H9 (cell line): ENCODE results near the gene PIM3. TPM values are rescaled to one million over a fixed set of nuclear protein-coding genes. Genes with fewer than 3 reads are reported as not detected.
A peak's percentile ranks its signal among the peaks of the same experiment; 100 is the strongest.

Experiments used
- DNase-seq: peaks from one replicate; pipeline ENCODE4 v3.0.0-alpha.2; 2017
- H2AFZ ChIP-seq: one replicate; pipeline ENCODE4 v1.6.1; 2013; ENCODE audit warnings: mild to moderate bottlenecking, low read length, control low read depth, moderate library complexity
- H2AK5ac ChIP-seq: 2 replicates; pipeline ENCODE4 v1.6.1; 2013; ENCODE audit warnings: low read length, control low read depth, mixed read lengths; ENCODE audit not compliant: insufficient read length
- H2BK120ac ChIP-seq: one replicate; pipeline ENCODE4 v1.6.1; 2013; ENCODE audit warnings: low read depth, mild to moderate bottlenecking, low read length, control low read depth, inconsistent platforms; ENCODE audit not compliant: poor library complexity, severe bottlenecking
- H2BK12ac ChIP-seq: 2 replicates; pipeline ENCODE4 v1.6.1; 2013; ENCODE audit warnings: low read length, control low read depth, mixed read lengths, low read depth; ENCODE audit not compliant: insufficient read length
- H2BK15ac ChIP-seq: 2 replicates; pipeline ENCODE4 v1.6.1; 2013; ENCODE audit warnings: low read depth, low read length, control low read depth
- H2BK20ac ChIP-seq: one replicate; pipeline ENCODE4 v1.6.1; 2013; ENCODE audit warnings: low read depth, mild to moderate bottlenecking, low read length, control low read depth, inconsistent platforms; ENCODE audit not compliant: poor library complexity, severe bottlenecking
- H2BK5ac ChIP-seq: 2 replicates; pipeline ENCODE4 v1.6.1; 2013; ENCODE audit warnings: low read length, control low read depth, mixed read lengths; ENCODE audit not compliant: insufficient read length
- H3K14ac ChIP-seq: 2 replicates; pipeline ENCODE4 v1.6.1; 2013; ENCODE audit warnings: low read length, control low read depth; ENCODE audit not compliant: insufficient read depth
- H3K18ac ChIP-seq: 2 replicates; pipeline ENCODE4 v1.6.1; 2013; ENCODE audit warnings: low read depth, mild to moderate bottlenecking, mixed read lengths, low read length, control low read depth; ENCODE audit not compliant: insufficient read length
- H3K23ac ChIP-seq: 2 replicates; pipeline ENCODE4 v1.6.1; 2013; ENCODE audit warnings: low read length, control low read depth, mixed read lengths, low read depth; ENCODE audit not compliant: insufficient read length
- H3K23me2 ChIP-seq: 2 replicates; pipeline ENCODE4 v1.6.1; 2013; ENCODE audit warnings: low read depth, mild to moderate bottlenecking, mixed read lengths, low read length, control low read depth; ENCODE audit not compliant: insufficient read length, poor library complexity, severe bottlenecking
- H3K27ac ChIP-seq: 2 replicates; pipeline ENCODE4 v1.5.1; 2013; ENCODE audit warnings: low read length, control low read depth, mixed read lengths, low read depth; ENCODE audit not compliant: insufficient read length
- H3K27me3 ChIP-seq: 2 replicates; pipeline ENCODE4 v1.6.1; 2013; ENCODE audit warnings: low read length, control low read depth, inconsistent platforms; ENCODE audit not compliant: insufficient read depth
- H3K4ac ChIP-seq: 2 replicates; pipeline ENCODE4 v1.6.1; 2013; ENCODE audit warnings: low read depth, mild to moderate bottlenecking, control low read depth, inconsistent platforms, low read length, moderate library complexity
- H3K4me1 ChIP-seq: 2 replicates; pipeline ENCODE4 v1.6.1; 2013; ENCODE audit warnings: low read length, control low read depth, inconsistent platforms; ENCODE audit not compliant: insufficient read depth
- H3K4me2 ChIP-seq: 2 replicates; pipeline ENCODE4 v1.6.1; 2013; ENCODE audit warnings: low read length, control low read depth, mixed read lengths; ENCODE audit not compliant: insufficient read length, insufficient read depth
- H3K56ac ChIP-seq: 2 replicates; pipeline ENCODE4 v1.6.1; 2013; ENCODE audit warnings: low read depth, mild to moderate bottlenecking, mixed read lengths, low read length, control low read depth; ENCODE audit not compliant: insufficient read length
- H3K79me1 ChIP-seq: 2 replicates; pipeline ENCODE4 v1.6.1; 2013; ENCODE audit warnings: low read depth, mild to moderate bottlenecking, moderate library complexity, low read length, control low read depth, inconsistent platforms; ENCODE audit not compliant: insufficient read depth, poor library complexity, severe bottlenecking
- H3K79me2 ChIP-seq: 2 replicates; pipeline ENCODE4 v1.6.1; 2013; ENCODE audit warnings: low read length, control low read depth, inconsistent platforms; ENCODE audit not compliant: insufficient read depth
- H3K9ac ChIP-seq: 2 replicates; pipeline ENCODE4 v1.6.1; 2013; ENCODE audit warnings: low read length, control low read depth, mixed read lengths; ENCODE audit not compliant: insufficient read length; ENCODE audit errors: extremely low read depth
- H3K9me3 ChIP-seq: one replicate; pipeline ENCODE4 v1.6.1; 2013; ENCODE audit warnings: low read depth, low read length, inconsistent platforms; ENCODE audit not compliant: control insufficient read depth
- H3T11ph ChIP-seq: one replicate; pipeline ENCODE4 v1.6.1; 2013; ENCODE audit warnings: mild to moderate bottlenecking, low read length, control low read depth, inconsistent platforms
- H4K20me1 ChIP-seq: one replicate; pipeline ENCODE4 v1.6.1; 2013; ENCODE audit not compliant: control insufficient read depth, insufficient read length, insufficient read depth
- H4K5ac ChIP-seq: 2 replicates; pipeline ENCODE4 v1.6.1; 2013; ENCODE audit warnings: low read depth, mild to moderate bottlenecking, mixed read lengths, low read length, control low read depth; ENCODE audit not compliant: insufficient read length
- H4K8ac ChIP-seq: replicated peaks from 2 replicates; pipeline ENCODE4 v1.6.1; 2013; ENCODE audit warnings: low read length, control low read depth, mixed read lengths, low read depth; ENCODE audit not compliant: insufficient read length
- H4K91ac ChIP-seq: 2 replicates; pipeline ENCODE4 v1.6.1; 2013; ENCODE audit warnings: low read depth, mild to moderate bottlenecking, moderate library complexity, mixed read lengths, low read length, control low read depth; ENCODE audit not compliant: insufficient read length
- H3K27ac Mint-ChIP-seq, 3 experiments: 2 replicates in 2 of 3; 3 replicates in 1 of 3; pipeline ENCODE4 v1.8.0; 2020 to 2021; ENCODE audit warnings: mixed read lengths in 3 of 3, mild to moderate bottlenecking in 1 of 3, moderate library complexity in 1 of 3
- H3K27me3 Mint-ChIP-seq: 2 replicates; pipeline ENCODE4 v1.8.0; 2021; ENCODE audit warnings: low read depth, mild to moderate bottlenecking, moderate library complexity, mixed read lengths
- H3K36me3 Mint-ChIP-seq, 3 experiments: 2 replicates in 2 of 3; 3 replicates in 1 of 3; pipeline ENCODE4 v1.8.0; 2020 to 2021; ENCODE audit warnings: low read depth in 3 of 3, mixed read lengths in 3 of 3; ENCODE audit not compliant: insufficient read depth in 1 of 3
- H3K4me1 Mint-ChIP-seq, 2 experiments: 2 replicates each; pipeline ENCODE4 v1.8.0; 2020; ENCODE audit warnings: mixed read lengths in 2 of 2
- H3K4me3 Mint-ChIP-seq, 2 experiments: 2 replicates in 1 of 2; 3 replicates in 1 of 2; pipeline ENCODE4 v1.8.0; 2020 to 2021; ENCODE audit warnings: mild to moderate bottlenecking in 2 of 2, mixed read lengths in 2 of 2, moderate library complexity in 1 of 2
- H3K9me3 Mint-ChIP-seq, 2 experiments: 2 replicates in 1 of 2; 3 replicates in 1 of 2; pipeline ENCODE4 v1.8.0; 2020; ENCODE audit warnings: mild to moderate bottlenecking in 2 of 2, mixed read lengths in 2 of 2, moderate library complexity in 1 of 2
- CTCF ChIP-seq: fragments of 200-600 bp; sonication (generic); conservative IDR thresholded peaks from 3 replicates; pipeline ENCODE4 v1.8.0; 2021; ENCODE audit warnings: antibody characterized with exemption, mild to moderate bottlenecking
- WGBS: extraction: QIAGEN DNeasy Blood & Tissue Kit; methylation state at CpG from one replicate; pipeline ENCODE4 v1.1.7; 2013; ENCODE audit warnings: missing lambda C conversion rate, low lambda C conversion rate, mixed read lengths; ENCODE audit not compliant: insufficient read length; ENCODE audit errors: extremely low coverage; 5-methylcytosine and 5-hydroxymethylcytosine counted together
- total RNA-seq: library from RNA; stranded (reverse); gene quantifications from 2 replicates; pipeline ENCODE4 v1.2.1, GENCODE V29; 2021

Gene PIM3
- total RNA-seq, 1 experiment from 2014 or later, result 43.4 TPM

- Histone ChIP-seq H3K18ac (no peak overlapping the region), H3K56ac (no peak overlapping the region), H4K5ac (no peak overlapping the region), H3K4ac (no peak overlapping the region), H2BK20ac (no peak overlapping the region), H3K27ac (no peak overlapping the region), H2BK15ac (no peak overlapping the region), H2AK5ac (no peak overlapping the region), H3K23ac (no peak overlapping the region), H3K4me1 (peaks cover 2% of the 10 kb centered on the region; the same call in 1 of the 2 replicates), H2BK12ac (no peak overlapping the region), H3K23me2 (peaks cover 9% of the 10 kb centered on the region), H3K9me3 (no peaks in the 10 kb centered on the region), H4K91ac (no peak overlapping the region), H2BK120ac (no peak overlapping the region), H4K8ac (no peak overlapping the region), H3K4me2 (peak overlapping the region; percentile 2), H3K27me3 (no peaks in the 10 kb centered on the region; the same call in 1 of the 2 replicates), H3K14ac (0 out of 2 replicates have a peak overlapping the region, but pooled peaks have one; percentile 20), H4K20me1 (no peaks in the 10 kb centered on the region), H2AFZ (no peak overlapping the region), H3T11ph (no peak overlapping the region), H2BK5ac (no peak overlapping the region), H3K79me2 (no peaks in the 10 kb centered on the region), H3K9ac (no peak overlapping the region), H3K79me1 (no peaks in the 10 kb centered on the region)
- H3K4me3 Mint-ChIP-seq, result peak overlapping the region; percentile 41 to 74
- no peaks in the 10 kb centered on the region; a peak in 2 of 5 replicates for H3K9me3 Mint-ChIP-seq
- no CpG with 5 or more reads among the region's 52 CpGs for WGBS
- TF ChIP-seq CTCF, result no peak
- H3K4me1 Mint-ChIP-seq, result peaks cover 6 to 11% of the 10 kb centered on the region in 2 experiments
- no peak overlapping the region for H3K27ac Mint-ChIP-seq
- no peaks in the 10 kb centered on the region for H3K36me3 Mint-ChIP-seq
- DNase-seq, result peak; percentile 87
- H3K27me3 Mint-ChIP-seq, result peaks cover 6% of the 10 kb centered on the region
These were observed 24.3 kb upstream of the PIM3 start for GRCh38 chr22:49936018-49936972.
